ENCODE data around the gene BIRC7. TPM values are rescaled to one million over a fixed set of nuclear protein-coding genes. Genes with fewer than 3 reads are reported as not detected.

Gene BIRC7
- total RNA-seq, 1 donor from 2014 or later = not detected

- H3K4me3 Mint-ChIP-seq = peak overlapping the region; percentile 89
- CTCF ChIA-PET = no interaction called here
- intact Hi-C loops (cut with micrococcal nuclease) = loop anchor here (1.0 kb wide), 2 partner anchors 36 to 57 kb away; partner anchors contain the start of gene ARFGAP1
- H3K9me3 Mint-ChIP-seq = no peaks in the 10 kb centered on the region
- no peak for ATAC-seq (ENCODE audit: low read depth)
- H3K27ac Mint-ChIP-seq = peak overlapping the region; percentile 75
- POLR2A ChIA-PET = interaction anchor here (1.0 kb wide), 1 partner anchor 9 kb away, joined by 3 read pairs; no protein-coding TSS in a partner anchor
- peaks cover 42% of the 10 kb centered on the region for H3K4me1 Mint-ChIP-seq
- peaks cover 42% of the 10 kb centered on the region for H3K36me3 Mint-ChIP-seq (ENCODE audit: low read depth)
- peaks cover 4% of the 10 kb centered on the region for H3K27me3 Mint-ChIP-seq
- DNase-seq = no peak
- no peak for TF ChIP-seq CTCF (IDR thresholded peaks at IDR 0.05)
Observed at GRCh38 chr20:63215101-63216040, 20.3 kb upstream of the BIRC7 start.

- peak within 1 kb of the TSS; percentile 89 for H3K4me3 Mint-ChIP-seq
- ChIA-PET POLR2A (interaction anchor here (1.1 kb wide), 1 partner anchor 56 kb away, joined by 4 read pairs; the partner anchor contains the start of gene ARFGAP1), CTCF (no interaction called here)
- TF ChIP-seq CTCF (IDR thresholded peaks at IDR 0.05) = no peak
- ATAC-seq (ENCODE audit: low read depth) (peak; percentile 87), DNase-seq (peak; percentile 96)
- H3K27me3 Mint-ChIP-seq = peaks cover 4% of the 10 kb centered on the region
- peak within 1 kb of the TSS; percentile 84 for H3K27ac Mint-ChIP-seq
- peaks cover 40% of the 10 kb centered on the region for H3K4me1 Mint-ChIP-seq
- intact Hi-C loops (cut with micrococcal nuclease) = loop anchor here (1.0 kb wide), 2 partner anchors 37 to 56 kb away; partner anchors contain the start of gene ARFGAP1
- peaks cover 38% of the 10 kb centered on the region for H3K36me3 Mint-ChIP-seq (ENCODE audit: low read depth)
- H3K9me3 Mint-ChIP-seq = no peaks in the 10 kb centered on the region
Observed at GRCh38 chr20:63216041-63216848, 19.5 kb upstream of the BIRC7 start, which contains the start of gene YTHDF1. Gene YTHDF1 (minus strand): TSS chr20:63216131. CDS start chr20:63215892, 239 bp downstream.

- peaks cover 37% of the 10 kb centered on the region for H3K4me1 Mint-ChIP-seq
- H3K27ac Mint-ChIP-seq = peak overlapping the region; percentile 84
- ChIA-PET POLR2A (interaction anchor here (1.1 kb wide), 1 partner anchor 56 kb away, joined by 4 read pairs; the partner anchor contains the start of gene ARFGAP1), CTCF (no interaction called here)
- peaks cover 32% of the 10 kb centered on the region for H3K36me3 Mint-ChIP-seq (ENCODE audit: low read depth)
- DNase-seq = no peak
- intact Hi-C loops (cut with micrococcal nuclease) = loop anchor here (1.0 kb wide), 2 partner anchors 38 to 55 kb away; partner anchors contain the start of gene ARFGAP1
- no peak for TF ChIP-seq CTCF (IDR thresholded peaks at IDR 0.05)
- peak overlapping the region; percentile 77 for H3K4me3 Mint-ChIP-seq
- H3K9me3 Mint-ChIP-seq = no peaks in the 10 kb centered on the region
- H3K27me3 Mint-ChIP-seq = peaks cover 4% of the 10 kb centered on the region
- no peak for ATAC-seq (ENCODE audit: low read depth)
Observed at GRCh38 chr20:63216849-63217471, 18.7 kb upstream of the BIRC7 start.

GRCh38 chr20:63217706-63218105 is 18.0 kb upstream of the BIRC7 start:
- H3K36me3 Mint-ChIP-seq (ENCODE audit: low read depth) = peaks cover 25% of the 10 kb centered on the region
- ChIA-PET CTCF (no interaction called here), POLR2A (no interaction called here)
- no peak for ATAC-seq (ENCODE audit: low read depth)
- H3K9me3 Mint-ChIP-seq = no peaks in the 10 kb centered on the region
- peaks cover 4% of the 10 kb centered on the region for H3K27me3 Mint-ChIP-seq
- no peak for TF ChIP-seq CTCF (IDR thresholded peaks at IDR 0.05)
- H3K4me1 Mint-ChIP-seq = peaks cover 29% of the 10 kb centered on the region
- H3K4me3 Mint-ChIP-seq = no peak overlapping the region
- intact Hi-C loops (cut with micrococcal nuclease) = no loop called here
- no peak for DNase-seq
- H3K27ac Mint-ChIP-seq = no peak overlapping the region

Measured in activated B cell treated with CpG ODN at 0.5 μM for 24 hours (primary cell).